ENCODE results near the gene TBK1. TPM values are rescaled to one million over a fixed set of nuclear protein-coding genes. Genes with fewer than 3 reads are reported as not detected.

The TBK1 gene
- total RNA-seq, 1 donor from 2014 or later = 19.2 TPM

DNA sequence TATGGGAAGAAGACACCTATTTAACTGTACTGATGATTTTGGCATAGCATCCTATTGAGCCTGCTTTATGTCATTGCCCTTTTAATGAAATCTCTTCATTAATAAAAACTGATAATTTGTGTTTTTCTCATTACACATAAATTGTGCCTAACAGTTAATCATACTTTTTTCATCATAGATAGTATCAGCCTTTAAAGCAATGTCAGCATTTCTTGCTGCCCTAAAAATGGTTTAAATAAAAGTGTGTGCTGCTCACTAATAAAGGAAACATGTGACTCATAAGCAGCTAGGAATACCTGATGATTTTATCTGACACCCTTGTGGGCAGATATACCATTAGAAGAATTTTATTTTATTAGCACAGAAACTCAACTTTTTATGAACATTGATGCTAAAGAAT is 26.7 kb downstream of the TBK1 start:
- Mint-ChIP-seq H3K27me3 (no peaks in the 10 kb centered on the region), H3K27ac (no peak overlapping the region), H3K4me1 (ENCODE audit: unreplicated experiment) (no peaks in the 10 kb centered on the region), H3K9me3 (peaks cover 6% of the 10 kb centered on the region), H3K36me3 (peaks cover 40% of the 10 kb centered on the region), H3K4me3 (no peak overlapping the region)
- no peak for DNase-seq (ENCODE audit: extremely low spot score, unreplicated experiment)
- no peak for TF ChIP-seq CTCF (conservative IDR thresholded peaks at IDR 0.05)

DNA sequence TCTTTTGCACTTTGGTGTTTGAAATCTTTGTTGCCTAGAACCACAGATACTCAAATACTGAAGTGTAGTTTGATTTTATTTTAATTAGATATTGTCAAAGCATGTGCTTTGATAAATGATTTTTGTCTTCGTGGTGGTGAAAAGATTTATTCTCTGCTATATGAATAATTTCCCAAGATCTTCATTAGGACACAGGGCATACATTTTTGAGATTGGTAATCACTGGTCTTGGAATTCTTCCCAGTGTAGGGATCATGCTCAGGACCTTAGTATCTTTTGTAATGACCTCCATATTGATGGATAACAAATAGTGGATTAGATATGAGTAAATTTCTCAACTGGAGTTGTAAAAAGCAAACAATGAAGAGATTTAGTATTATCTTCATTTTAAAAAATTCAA is 28.2 kb downstream of the TBK1 start:
- Mint-ChIP-seq H3K27me3 (no peaks in the 10 kb centered on the region), H3K4me3 (no peak overlapping the region), H3K36me3 (peaks cover 31% of the 10 kb centered on the region), H3K9me3 (peaks cover 5% of the 10 kb centered on the region), H3K27ac (no peak overlapping the region), H3K4me1 (ENCODE audit: unreplicated experiment) (no peaks in the 10 kb centered on the region)
- DNase-seq (ENCODE audit: extremely low spot score, unreplicated experiment) = no peak
- TF ChIP-seq CTCF (conservative IDR thresholded peaks at IDR 0.05) = no peak

DNA sequence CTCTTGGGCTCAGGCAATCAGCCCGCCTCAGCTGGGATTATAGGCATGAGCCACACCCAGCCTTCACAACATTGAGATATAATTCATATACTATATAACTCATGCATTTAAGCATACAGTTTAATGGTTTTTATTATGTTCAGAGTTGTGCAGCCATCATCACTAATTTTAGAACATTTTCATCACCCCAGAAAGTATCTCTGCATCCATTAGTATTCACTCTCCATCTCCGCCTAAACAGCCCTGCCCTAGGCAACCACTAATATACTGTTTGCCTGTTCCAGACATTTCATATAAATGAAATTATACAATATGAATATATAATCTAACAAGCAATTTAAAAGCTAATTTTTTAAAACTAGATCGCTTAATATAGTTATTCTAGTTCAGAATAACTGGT is 34.7 kb downstream of the TBK1 start:
- H3K4me3 Mint-ChIP-seq = no peak overlapping the region
- no peaks in the 10 kb centered on the region for H3K4me1 Mint-ChIP-seq (ENCODE audit: unreplicated experiment)
- H3K9me3 Mint-ChIP-seq = no peaks in the 10 kb centered on the region
- TF ChIP-seq CTCF (conservative IDR thresholded peaks at IDR 0.05) = no peak
- DNase-seq (ENCODE audit: extremely low spot score, unreplicated experiment) = no peak
- no peaks in the 10 kb centered on the region for H3K27me3 Mint-ChIP-seq
- H3K36me3 Mint-ChIP-seq = peaks cover 14% of the 10 kb centered on the region
- H3K27ac Mint-ChIP-seq = no peak overlapping the region

- Mint-ChIP-seq H3K4me3 (no peak overlapping the region), H3K27me3 (no peaks in the 10 kb centered on the region), H3K27ac (no peak overlapping the region), H3K36me3 (peaks cover 10% of the 10 kb centered on the region), H3K9me3 (no peaks in the 10 kb centered on the region), H3K4me1 (ENCODE audit: unreplicated experiment) (no peaks in the 10 kb centered on the region)
- TF ChIP-seq CTCF (conservative IDR thresholded peaks at IDR 0.05) = no peak
- no peak for DNase-seq (ENCODE audit: extremely low spot score, unreplicated experiment)
Measured at GRCh38 chr12:64491718-64492117, 39.8 kb downstream of the TBK1 start.

GRCh38 chr12:64493513-64493912 is 41.6 kb downstream of the TBK1 start:
- H3K36me3 Mint-ChIP-seq = peaks cover 17% of the 10 kb centered on the region
- H3K9me3 Mint-ChIP-seq = no peaks in the 10 kb centered on the region
- no peaks in the 10 kb centered on the region for H3K27me3 Mint-ChIP-seq
- no peak for TF ChIP-seq CTCF (conservative IDR thresholded peaks at IDR 0.05)
- no peak overlapping the region for H3K4me3 Mint-ChIP-seq
- no peak for DNase-seq (ENCODE audit: extremely low spot score, unreplicated experiment)
- H3K4me1 Mint-ChIP-seq (ENCODE audit: unreplicated experiment) = no peaks in the 10 kb centered on the region
- H3K27ac Mint-ChIP-seq = no peak overlapping the region

Data from type B pancreatic cell (in vitro differentiated cells).